Stromal cell of bone marrow (primary cell): ENCODE data around the gene EME2.

Source experiments
- DNase-seq: peaks from one replicate; pipeline ENCODE4 v3.0.0-alpha.2; 2012; ENCODE audit warnings: low read depth

The EME2 gene

GRCh38 chr16:1818873-1819525, 46.4 kb downstream of the EME2 start:
- no peak for DNase-seq

DNA sequence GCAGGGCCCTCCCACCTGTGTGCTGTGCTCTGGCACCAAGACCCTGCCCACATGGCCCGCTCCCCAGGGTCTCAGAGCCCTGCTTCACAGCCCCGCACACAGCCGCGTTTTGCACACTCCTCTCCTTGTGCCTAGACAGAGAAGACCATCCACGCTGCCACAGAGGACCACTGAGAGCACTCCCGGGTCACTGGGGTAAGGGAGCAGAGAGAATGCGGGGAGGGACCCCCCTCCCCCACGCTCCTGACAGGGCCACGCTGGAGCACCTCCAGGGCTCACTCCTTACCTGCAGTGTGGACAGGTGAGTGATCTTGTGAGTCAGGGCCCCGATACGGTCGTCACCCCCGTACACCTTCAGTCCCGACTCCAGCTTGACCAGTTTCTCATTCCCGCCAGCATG, 47.0 kb downstream of the EME2 start:
- DNase-seq: no peak

DNA sequence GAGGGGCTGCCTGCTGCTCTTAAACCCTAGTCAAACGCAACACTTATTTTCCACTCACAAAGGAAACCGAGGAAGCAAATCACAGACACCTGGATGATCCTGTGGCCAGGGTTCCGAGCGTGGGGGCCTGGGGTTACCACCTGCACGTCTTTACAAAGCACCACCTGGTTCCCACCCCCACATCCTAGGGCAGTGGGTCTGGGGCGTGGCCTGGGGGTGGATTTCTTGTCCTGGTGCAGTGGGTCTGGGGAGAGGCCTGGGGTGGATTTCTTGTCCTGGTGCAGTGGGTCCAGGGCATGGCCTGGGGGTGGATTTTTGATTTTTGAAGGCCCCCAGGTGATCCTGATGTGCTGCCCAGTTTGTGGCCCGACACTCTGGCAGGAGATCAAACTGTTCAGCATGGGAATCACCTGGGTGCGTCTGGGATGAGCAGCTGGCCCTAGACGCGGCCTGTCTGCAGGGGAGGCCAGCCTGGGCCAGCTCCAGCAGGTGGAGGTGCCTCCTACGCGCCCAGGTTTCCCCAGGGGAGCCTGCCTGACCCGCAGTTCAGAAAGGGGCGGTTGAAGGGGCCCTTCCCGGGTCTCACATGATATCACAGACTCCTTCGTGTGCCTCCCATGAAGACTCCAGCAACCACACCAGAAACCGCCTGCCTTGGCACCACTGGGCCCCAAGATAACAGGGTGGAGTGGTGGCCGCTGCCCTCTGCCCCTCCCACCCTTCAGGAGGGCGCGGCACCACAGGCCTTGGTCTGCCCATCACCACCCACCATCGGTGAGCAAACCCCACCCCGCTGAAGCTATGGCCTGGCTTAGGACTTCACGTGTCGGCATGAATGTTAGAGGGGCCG, 47.7 kb downstream of the EME2 start:
- no peak for DNase-seq

GRCh38 chr16:1820946-1821290, 48.3 kb downstream of the EME2 start:
- DNase-seq: no peak

DNA sequence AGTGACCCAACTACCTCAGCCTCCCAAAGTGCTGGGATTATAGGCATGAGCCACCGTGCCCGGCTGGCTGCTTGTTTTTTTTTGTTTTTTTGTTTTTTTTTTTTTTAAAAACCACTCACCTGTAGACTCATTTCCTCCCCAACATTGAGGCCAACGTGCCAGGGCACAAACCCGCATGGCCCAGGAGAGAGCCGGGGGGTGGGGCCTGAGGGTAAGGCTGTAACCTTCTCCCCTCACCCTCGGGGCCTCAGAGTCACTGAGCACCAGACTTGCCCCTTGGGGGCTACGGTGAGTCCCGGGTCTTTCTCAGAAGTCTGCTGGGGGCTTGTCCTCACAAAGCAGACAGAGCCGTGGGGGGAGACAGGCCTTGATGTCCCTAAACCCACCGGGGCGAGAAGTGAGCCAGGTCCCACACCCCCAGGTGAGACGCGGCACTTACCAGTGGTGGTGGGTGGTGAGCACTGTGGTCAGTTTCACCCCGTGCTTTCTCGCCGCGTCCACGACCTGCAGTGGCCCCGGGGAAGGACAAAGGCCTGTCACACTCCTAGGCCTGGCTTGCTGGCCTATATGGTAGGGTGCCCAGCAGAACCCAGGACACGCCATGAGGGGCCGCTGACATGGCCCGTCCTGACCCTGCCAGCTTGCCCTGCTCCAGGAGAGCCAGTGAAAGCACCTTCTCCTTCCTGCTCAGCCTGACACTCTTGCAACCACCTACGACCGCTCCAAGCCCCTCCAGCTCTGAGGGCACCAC, 49.4 kb downstream of the EME2 start:
- no peak for DNase-seq

DNA sequence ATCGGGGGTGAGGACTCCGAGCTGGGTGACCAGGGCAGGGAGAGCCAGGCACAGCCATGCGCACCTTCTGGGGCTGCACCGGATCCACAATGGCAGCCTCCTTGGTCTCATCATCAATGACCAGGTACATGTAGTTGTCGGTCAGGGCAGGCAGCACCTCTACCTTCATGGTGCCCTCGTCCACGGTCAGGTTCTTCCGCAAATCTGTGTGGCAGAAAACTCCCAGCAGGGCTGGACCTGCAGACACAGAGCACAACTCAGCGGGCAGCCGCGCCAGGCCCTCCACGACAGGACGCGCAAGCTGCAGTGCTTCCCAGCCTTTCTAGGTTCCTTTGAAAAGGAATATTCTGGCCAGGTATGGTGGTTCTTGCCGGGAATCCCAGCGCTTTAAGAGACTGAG, 50.2 kb downstream of the EME2 start:
- no peak for DNase-seq

DNA sequence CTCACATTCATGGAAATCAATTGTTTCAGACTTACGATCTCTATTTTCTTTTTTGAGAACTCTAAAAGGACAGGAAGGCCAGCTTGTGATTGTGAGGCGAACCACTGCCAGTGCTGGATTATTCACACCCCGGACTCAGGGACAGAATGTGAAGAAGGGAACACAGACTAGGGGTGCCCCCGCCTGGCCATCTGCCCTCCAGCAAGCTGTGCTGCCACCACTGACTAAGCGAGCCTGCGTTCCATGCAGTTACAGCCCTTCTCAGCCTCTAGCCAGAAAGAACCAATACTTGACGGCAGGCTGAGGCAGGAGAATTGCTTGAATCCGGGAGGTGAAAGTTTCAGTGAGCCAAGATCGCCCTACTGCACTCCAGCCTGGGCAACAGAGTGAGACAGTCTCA, 51.2 kb downstream of the EME2 start:
- DNase-seq: no peak

DNA sequence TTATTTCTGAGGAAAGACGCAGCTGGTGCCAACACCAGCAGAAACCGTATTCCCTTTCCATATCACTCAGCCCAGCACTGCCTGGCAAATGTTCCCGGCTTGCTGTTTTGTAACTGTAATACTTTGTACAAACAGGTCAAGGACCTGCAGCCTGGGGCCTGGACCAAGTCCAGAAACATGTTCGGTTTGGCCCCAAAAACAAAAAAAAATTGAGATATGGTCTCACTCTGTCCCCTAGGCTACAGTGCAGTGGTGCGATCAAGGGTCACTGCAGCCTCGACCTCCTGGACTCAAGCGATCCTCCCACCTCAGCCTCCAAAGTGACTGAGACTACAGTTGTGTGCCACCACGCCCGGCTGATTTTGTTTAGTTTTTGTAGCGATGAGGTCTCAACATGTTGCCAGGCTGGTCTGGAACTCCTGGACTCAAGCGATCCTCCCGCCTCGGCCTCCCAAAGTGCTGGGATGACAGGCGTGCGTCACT, 52.8 kb downstream of the EME2 start:
- DNase-seq: no peak
